GM23338 (cell line): ENCODE measurements around the gene CCSER2. TPM values are rescaled to one million over a fixed set of nuclear protein-coding genes. Genes with fewer than 3 reads are reported as not detected.

Experiments used
- ATAC-seq: fragments of 200-7000 bp; cut with Tn5 transposase; 3 replicates; pipeline ENCODE4 v1.9.1; 2020
- DNase-seq: peaks from one replicate; pipeline ENCODE4 v3.0.0-alpha.2; 2015; ENCODE audit warnings: low spot score
- H2AFZ ChIP-seq: fragments of 200-600 bp; sonication (generic); 2 replicates; pipeline ENCODE4 v1.8.0; 2016; ENCODE audit warnings: antibody characterized with exemption, mild to moderate bottlenecking, moderate library complexity
- H3F3A ChIP-seq: fragments of 200-600 bp; sonication (generic); replicated peaks from 2 replicates; pipeline ENCODE4 v1.8.0; 2017; ENCODE audit warnings: antibody characterized with exemption, mixed run types, low read depth
- H3K27ac ChIP-seq: fragments of 200-600 bp; sonication (generic); 2 replicates; pipeline ENCODE4 v1.6.1; 2016; ENCODE audit warnings: low read depth
- H3K27me3 ChIP-seq: fragments of 200-600 bp; sonication (generic); 2 replicates; pipeline ENCODE4 v1.8.0; 2016; ENCODE audit warnings: mild to moderate bottlenecking, mixed run types, moderate library complexity; ENCODE audit not compliant: insufficient read depth
- H3K36me3 ChIP-seq: fragments of 200-600 bp; sonication (generic); 2 replicates; pipeline ENCODE4 v1.8.0; 2016; ENCODE audit warnings: mild to moderate bottlenecking; ENCODE audit not compliant: insufficient read depth
- H3K4me1 ChIP-seq: fragments of 200-600 bp; sonication (generic); 2 replicates; pipeline ENCODE4 v1.8.0; 2016; ENCODE audit warnings: mild to moderate bottlenecking, moderate library complexity; ENCODE audit not compliant: insufficient read depth
- H3K4me2 ChIP-seq: fragments of 200-600 bp; sonication (generic); 2 replicates; pipeline ENCODE4 v1.7.1; 2017; ENCODE audit warnings: mixed run types
- H3K4me3 ChIP-seq: fragments of 200-600 bp; sonication (generic); 2 replicates; pipeline ENCODE4 v1.6.1; 2016; ENCODE audit warnings: mixed run types
- H3K79me2 ChIP-seq: fragments of 200-600 bp; sonication (generic); replicated peaks from 2 replicates; pipeline ENCODE4 v1.8.0; 2017; ENCODE audit warnings: mild to moderate bottlenecking; ENCODE audit not compliant: insufficient read depth
- H3K9me2 ChIP-seq: fragments of 200-600 bp; sonication (generic); 2 replicates; pipeline ENCODE4 v1.8.0; 2017; ENCODE audit not compliant: insufficient read depth
- H4K20me1 ChIP-seq: fragments of 200-600 bp; sonication (generic); replicated peaks from 2 replicates; pipeline ENCODE4 v1.8.0; 2017; ENCODE audit warnings: mild to moderate bottlenecking; ENCODE audit not compliant: insufficient read depth
- H3K27ac Mint-ChIP-seq: 2 replicates; pipeline ENCODE4 v1.8.0; 2020; ENCODE audit warnings: inconsistent platforms, mild to moderate bottlenecking, moderate library complexity, mixed read lengths
- H3K27me3 Mint-ChIP-seq: 3 replicates; pipeline ENCODE4 v1.8.0; 2022; ENCODE audit warnings: low read depth, mild to moderate bottlenecking, moderate library complexity, mixed read lengths, inconsistent platforms; ENCODE audit not compliant: insufficient read depth, poor library complexity
- H3K36me3 Mint-ChIP-seq: 3 replicates; pipeline ENCODE4 v1.8.0; 2021; ENCODE audit warnings: low read depth, mild to moderate bottlenecking, inconsistent platforms, moderate library complexity, mixed read lengths
- H3K4me1 Mint-ChIP-seq: 3 replicates; pipeline ENCODE4 v1.8.0; 2020; ENCODE audit warnings: mild to moderate bottlenecking, inconsistent platforms, mixed read lengths
- H3K4me3 Mint-ChIP-seq: 3 replicates; pipeline ENCODE4 v1.8.0; 2021; ENCODE audit warnings: moderate library complexity, mild to moderate bottlenecking, inconsistent platforms, mixed read lengths
- H3K9me3 Mint-ChIP-seq: 3 replicates; pipeline ENCODE4 v1.8.0; 2020; ENCODE audit warnings: moderate library complexity, mild to moderate bottlenecking, inconsistent platforms, mixed read lengths
- EZH2 ChIP-seq: fragments of 200-600 bp; sonication (generic); IDR thresholded peaks from one replicate; pipeline ENCODE4 v1.8.0; 2017; ENCODE audit warnings: antibody characterized with exemption, mild to moderate bottlenecking, low read depth; ENCODE audit not compliant: unreplicated experiment
- JUNB ChIP-seq: IDR thresholded peaks from one replicate; pipeline ENCODE4 v1.6.1; 2016; ENCODE audit warnings: antibody characterized with exemption; ENCODE audit not compliant: unreplicated experiment
- NANOG ChIP-seq: IDR thresholded peaks from 2 replicates; pipeline ENCODE4 v1.6.1; 2016; ENCODE audit warnings: antibody characterized with exemption, borderline replicate concordance
- POLR2AphosphoS5 ChIP-seq: IDR thresholded peaks from 2 replicates; pipeline ENCODE4 v1.6.1; 2016; ENCODE audit warnings: antibody characterized with exemption, low read depth
- STAT1 ChIP-seq: IDR thresholded peaks from one replicate; pipeline ENCODE4 v1.6.1; 2016; ENCODE audit warnings: antibody characterized with exemption; ENCODE audit not compliant: unreplicated experiment
- ZNF114 ChIP-seq: fragments of 250-450 bp; sonication (Bioruptor Pico); IDR thresholded peaks from 2 replicates; pipeline ENCODE4 v1.5.0; 2020; ENCODE audit warnings: mild to moderate bottlenecking, moderate library complexity
- ZNF331 ChIP-seq: fragments of 250-450 bp; sonication (Bioruptor Pico); IDR thresholded peaks from 2 replicates; pipeline ENCODE4 v1.5.0; 2020; ENCODE audit warnings: low read depth, mild to moderate bottlenecking, moderate library complexity
- polyA plus RNA-seq: library from polyadenylated mRNA; unstranded; fragments of >200 nt; fragmentation: Nextera tagmentation; extraction: Ambion mirVana; gene quantifications from 2 replicates; pipeline ENCODE4 v1.2.1, GENCODE V29; 2016
- total RNA-seq: library from RNA; depleted of rRNA; stranded (reverse); fragments of >200 nt; shearing (Covaris generic); gene quantifications from 2 replicates; pipeline ENCODE4 v1.2.3, GENCODE V29; 2014
- TF ChIP-seq, protein P1 (sequence below): IDR thresholded peaks from 2 replicates; pipeline ENCODE4 v1.6.1; 2016; ENCODE audit warnings: antibody characterized with exemption
- TF ChIP-seq, protein P2 (sequence below): IDR thresholded peaks from one replicate; pipeline ENCODE4 v1.6.1; 2018; ENCODE audit warnings: antibody characterized with exemption; ENCODE audit not compliant: unreplicated experiment
- TF ChIP-seq, protein P3 (sequence below): fragments of 250-450 bp; sonication (Bioruptor Pico); IDR thresholded peaks from 2 replicates; pipeline ENCODE4 v1.5.0; 2020; ENCODE audit warnings: mild to moderate bottlenecking, moderate library complexity

Gene CCSER2
- total and polyA plus RNA-seq, 2 experiments from 2014 or later = 30.6 to 37.2 TPM

DNA sequence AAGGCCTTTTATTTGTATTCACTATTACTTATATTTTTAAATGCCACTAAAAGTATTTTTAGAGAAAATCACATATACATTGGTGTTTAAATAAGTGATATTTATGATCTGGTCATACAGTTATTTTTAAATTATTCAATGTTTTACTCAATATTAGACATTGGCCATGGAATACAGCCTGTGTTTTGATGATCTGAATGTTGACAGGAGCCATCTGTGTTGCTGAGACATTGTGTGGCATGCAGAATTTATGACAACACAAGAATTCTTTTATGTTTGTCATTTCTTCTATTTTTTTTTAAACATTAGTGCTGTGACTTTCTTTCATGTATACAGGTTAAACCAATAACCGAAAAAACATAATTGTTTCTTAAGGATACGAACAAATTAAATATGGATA, 156.2 kb downstream of the CCSER2 start:
- H3K4me1 Mint-ChIP-seq = no peaks in the 10 kb centered on the region
- peaks cover 12% of the 10 kb centered on the region; the same call in 2 of the 3 replicates for H3K9me3 Mint-ChIP-seq
- Histone ChIP-seq H3K9me2 (no peaks in the 10 kb centered on the region), H3F3A (no peaks in the 10 kb centered on the region), H3K4me3 (no peak overlapping the region), H3K27me3 (no peaks in the 10 kb centered on the region), H3K27ac (no peak overlapping the region), H3K36me3 (no peaks in the 10 kb centered on the region), H3K4me2 (no peak overlapping the region), H2AFZ (no peak overlapping the region), H4K20me1 (no peaks in the 10 kb centered on the region; the same call in 1 of the 2 replicates), H3K4me1 (no peaks in the 10 kb centered on the region), H3K79me2 (peaks cover 7% of the 10 kb centered on the region; the same call in 1 of the 2 replicates)
- no peak for ATAC-seq
- DNase-seq = no peak
- peaks cover 4% of the 10 kb centered on the region for H3K27me3 Mint-ChIP-seq
- no peak overlapping the region for H3K27ac Mint-ChIP-seq
- no peak for TF ChIP-seq NANOG
- TF ChIP-seq, protein P1, sequence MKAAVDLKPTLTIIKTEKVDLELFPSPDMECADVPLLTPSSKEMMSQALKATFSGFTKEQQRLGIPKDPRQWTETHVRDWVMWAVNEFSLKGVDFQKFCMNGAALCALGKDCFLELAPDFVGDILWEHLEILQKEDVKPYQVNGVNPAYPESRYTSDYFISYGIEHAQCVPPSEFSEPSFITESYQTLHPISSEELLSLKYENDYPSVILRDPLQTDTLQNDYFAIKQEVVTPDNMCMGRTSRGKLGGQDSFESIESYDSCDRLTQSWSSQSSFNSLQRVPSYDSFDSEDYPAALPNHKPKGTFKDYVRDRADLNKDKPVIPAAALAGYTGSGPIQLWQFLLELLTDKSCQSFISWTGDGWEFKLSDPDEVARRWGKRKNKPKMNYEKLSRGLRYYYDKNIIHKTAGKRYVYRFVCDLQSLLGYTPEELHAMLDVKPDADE = no peak
- H3K4me3 Mint-ChIP-seq = no peak overlapping the region
- H3K36me3 Mint-ChIP-seq = peaks cover 26% of the 10 kb centered on the region; the same call in 2 of the 3 replicates

DNA sequence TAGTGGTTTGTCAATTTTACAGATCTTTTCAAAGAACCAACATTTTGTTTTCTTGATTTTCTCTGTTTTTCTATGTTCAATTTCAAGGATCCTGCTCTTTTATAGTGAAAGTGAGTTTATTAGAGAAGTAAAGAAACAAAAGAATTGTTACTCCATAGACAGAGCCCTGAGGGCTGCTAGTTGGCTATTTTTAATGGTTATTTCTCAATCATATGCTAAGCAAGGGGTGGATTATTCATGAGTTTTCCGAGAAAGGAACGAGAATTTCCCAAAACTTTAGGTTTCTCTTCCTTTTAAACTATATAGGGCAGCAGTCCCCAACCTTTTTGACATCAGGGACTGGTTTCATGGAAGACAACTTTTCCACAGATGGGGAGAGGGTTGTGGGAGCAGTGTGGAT, 165.0 kb downstream of the CCSER2 start:
- 0 out of 2 replicates have a peak, but pooled peaks cover 4% of the 10 kb centered on the region for H3K4me1 ChIP-seq
- Mint-ChIP-seq H3K27ac (no peak overlapping the region), H3K9me3 (peaks cover 33% of the 10 kb centered on the region), H3K4me3 (no peak overlapping the region), H3K36me3 (peaks cover 42% of the 10 kb centered on the region), H3K4me1 (0 out of 3 replicates have a peak, but pooled peaks cover 3% of the 10 kb centered on the region), H3K27me3 (peaks cover 4% of the 10 kb centered on the region)
- H3K79me2 ChIP-seq = no peaks in the 10 kb centered on the region
- H3F3A ChIP-seq = no peaks in the 10 kb centered on the region
- no peaks in the 10 kb centered on the region for H3K9me2 ChIP-seq
- H4K20me1 ChIP-seq = no peaks in the 10 kb centered on the region
- H3K27me3 ChIP-seq = no peaks in the 10 kb centered on the region
- H2AFZ ChIP-seq = no peak overlapping the region
- no peak overlapping the region for H3K4me3 ChIP-seq
- no peaks in the 10 kb centered on the region for H3K36me3 ChIP-seq
- H3K27ac ChIP-seq = no peak overlapping the region
- DNase-seq = no peak
- no peak overlapping the region for H3K4me2 ChIP-seq
- no peak for ATAC-seq
- TF ChIP-seq NANOG (no peak), STAT1 (no peak), POLR2AphosphoS5 (no peak), ZNF114 (CRISPR knock-in tag) (no peak), ZNF331 (CRISPR knock-in tag) (no peak), EZH2 (no peak), JUNB (no peak)
- TF ChIP-seq, protein P1 = no peak
- TF ChIP-seq, protein P2, sequence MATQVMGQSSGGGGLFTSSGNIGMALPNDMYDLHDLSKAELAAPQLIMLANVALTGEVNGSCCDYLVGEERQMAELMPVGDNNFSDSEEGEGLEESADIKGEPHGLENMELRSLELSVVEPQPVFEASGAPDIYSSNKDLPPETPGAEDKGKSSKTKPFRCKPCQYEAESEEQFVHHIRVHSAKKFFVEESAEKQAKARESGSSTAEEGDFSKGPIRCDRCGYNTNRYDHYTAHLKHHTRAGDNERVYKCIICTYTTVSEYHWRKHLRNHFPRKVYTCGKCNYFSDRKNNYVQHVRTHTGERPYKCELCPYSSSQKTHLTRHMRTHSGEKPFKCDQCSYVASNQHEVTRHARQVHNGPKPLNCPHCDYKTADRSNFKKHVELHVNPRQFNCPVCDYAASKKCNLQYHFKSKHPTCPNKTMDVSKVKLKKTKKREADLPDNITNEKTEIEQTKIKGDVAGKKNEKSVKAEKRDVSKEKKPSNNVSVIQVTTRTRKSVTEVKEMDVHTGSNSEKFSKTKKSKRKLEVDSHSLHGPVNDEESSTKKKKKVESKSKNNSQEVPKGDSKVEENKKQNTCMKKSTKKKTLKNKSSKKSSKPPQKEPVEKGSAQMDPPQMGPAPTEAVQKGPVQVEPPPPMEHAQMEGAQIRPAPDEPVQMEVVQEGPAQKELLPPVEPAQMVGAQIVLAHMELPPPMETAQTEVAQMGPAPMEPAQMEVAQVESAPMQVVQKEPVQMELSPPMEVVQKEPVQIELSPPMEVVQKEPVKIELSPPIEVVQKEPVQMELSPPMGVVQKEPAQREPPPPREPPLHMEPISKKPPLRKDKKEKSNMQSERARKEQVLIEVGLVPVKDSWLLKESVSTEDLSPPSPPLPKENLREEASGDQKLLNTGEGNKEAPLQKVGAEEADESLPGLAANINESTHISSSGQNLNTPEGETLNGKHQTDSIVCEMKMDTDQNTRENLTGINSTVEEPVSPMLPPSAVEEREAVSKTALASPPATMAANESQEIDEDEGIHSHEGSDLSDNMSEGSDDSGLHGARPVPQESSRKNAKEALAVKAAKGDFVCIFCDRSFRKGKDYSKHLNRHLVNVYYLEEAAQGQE = no peak
- TF ChIP-seq, protein P3, sequence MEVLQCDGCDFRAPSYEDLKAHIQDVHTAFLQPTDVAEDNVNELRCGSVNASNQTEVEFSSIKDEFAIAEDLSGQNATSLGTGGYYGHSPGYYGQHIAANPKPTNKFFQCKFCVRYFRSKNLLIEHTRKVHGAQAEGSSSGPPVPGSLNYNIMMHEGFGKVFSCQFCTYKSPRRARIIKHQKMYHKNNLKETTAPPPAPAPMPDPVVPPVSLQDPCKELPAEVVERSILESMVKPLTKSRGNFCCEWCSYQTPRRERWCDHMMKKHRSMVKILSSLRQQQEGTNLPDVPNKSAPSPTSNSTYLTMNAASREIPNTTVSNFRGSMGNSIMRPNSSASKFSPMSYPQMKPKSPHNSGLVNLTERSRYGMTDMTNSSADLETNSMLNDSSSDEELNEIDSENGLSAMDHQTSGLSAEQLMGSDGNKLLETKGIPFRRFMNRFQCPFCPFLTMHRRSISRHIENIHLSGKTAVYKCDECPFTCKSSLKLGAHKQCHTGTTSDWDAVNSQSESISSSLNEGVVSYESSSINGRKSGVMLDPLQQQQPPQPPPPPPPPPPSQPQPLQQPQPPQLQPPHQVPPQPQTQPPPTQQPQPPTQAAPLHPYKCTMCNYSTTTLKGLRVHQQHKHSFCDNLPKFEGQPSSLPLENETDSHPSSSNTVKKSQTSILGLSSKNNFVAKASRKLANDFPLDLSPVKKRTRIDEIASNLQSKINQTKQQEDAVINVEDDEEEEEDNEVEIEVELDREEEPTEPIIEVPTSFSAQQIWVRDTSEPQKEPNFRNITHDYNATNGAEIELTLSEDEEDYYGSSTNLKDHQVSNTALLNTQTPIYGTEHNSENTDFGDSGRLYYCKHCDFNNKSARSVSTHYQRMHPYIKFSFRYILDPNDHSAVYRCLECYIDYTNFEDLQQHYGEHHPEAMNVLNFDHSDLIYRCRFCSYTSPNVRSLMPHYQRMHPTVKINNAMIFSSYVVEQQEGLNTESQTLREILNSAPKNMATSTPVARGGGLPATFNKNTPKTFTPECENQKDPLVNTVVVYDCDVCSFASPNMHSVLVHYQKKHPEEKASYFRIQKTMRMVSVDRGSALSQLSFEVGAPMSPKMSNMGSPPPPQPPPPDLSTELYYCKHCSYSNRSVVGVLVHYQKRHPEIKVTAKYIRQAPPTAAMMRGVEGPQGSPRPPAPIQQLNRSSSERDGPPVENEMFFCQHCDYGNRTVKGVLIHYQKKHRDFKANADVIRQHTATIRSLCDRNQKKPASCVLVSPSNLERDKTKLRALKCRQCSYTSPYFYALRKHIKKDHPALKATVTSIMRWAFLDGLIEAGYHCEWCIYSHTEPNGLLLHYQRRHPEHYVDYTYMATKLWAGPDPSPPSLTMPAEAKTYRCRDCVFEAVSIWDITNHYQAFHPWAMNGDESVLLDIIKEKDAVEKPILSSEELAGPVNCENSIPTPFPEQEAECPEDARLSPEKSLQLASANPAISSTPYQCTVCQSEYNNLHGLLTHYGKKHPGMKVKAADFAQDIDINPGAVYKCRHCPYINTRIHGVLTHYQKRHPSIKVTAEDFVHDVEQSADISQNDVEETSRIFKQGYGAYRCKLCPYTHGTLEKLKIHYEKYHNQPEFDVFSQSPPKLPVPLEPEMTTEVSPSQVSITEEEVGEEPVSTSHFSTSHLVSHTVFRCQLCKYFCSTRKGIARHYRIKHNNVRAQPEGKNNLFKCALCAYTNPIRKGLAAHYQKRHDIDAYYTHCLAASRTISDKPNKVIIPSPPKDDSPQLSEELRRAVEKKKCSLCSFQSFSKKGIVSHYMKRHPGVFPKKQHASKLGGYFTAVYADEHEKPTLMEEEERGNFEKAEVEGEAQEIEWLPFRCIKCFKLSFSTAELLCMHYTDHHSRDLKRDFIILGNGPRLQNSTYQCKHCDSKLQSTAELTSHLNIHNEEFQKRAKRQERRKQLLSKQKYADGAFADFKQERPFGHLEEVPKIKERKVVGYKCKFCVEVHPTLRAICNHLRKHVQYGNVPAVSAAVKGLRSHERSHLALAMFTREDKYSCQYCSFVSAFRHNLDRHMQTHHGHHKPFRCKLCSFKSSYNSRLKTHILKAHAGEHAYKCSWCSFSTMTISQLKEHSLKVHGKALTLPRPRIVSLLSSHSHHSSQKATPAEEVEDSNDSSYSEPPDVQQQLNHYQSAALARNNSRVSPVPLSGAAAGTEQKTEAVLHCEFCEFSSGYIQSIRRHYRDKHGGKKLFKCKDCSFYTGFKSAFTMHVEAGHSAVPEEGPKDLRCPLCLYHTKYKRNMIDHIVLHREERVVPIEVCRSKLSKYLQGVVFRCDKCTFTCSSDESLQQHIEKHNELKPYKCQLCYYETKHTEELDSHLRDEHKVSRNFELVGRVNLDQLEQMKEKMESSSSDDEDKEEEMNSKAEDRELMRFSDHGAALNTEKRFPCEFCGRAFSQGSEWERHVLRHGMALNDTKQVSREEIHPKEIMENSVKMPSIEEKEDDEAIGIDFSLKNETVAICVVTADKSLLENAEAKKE = no peak
